ENCODE measurements around the gene SMIM15. TPM values are rescaled to one million over a fixed set of nuclear protein-coding genes. Genes with fewer than 3 reads are reported as not detected.

The SMIM15 gene
- total and polyA plus RNA-seq, 3 experiments from 2014 or later: 44.4 to 91.6 (median 88.7) TPM

DNA sequence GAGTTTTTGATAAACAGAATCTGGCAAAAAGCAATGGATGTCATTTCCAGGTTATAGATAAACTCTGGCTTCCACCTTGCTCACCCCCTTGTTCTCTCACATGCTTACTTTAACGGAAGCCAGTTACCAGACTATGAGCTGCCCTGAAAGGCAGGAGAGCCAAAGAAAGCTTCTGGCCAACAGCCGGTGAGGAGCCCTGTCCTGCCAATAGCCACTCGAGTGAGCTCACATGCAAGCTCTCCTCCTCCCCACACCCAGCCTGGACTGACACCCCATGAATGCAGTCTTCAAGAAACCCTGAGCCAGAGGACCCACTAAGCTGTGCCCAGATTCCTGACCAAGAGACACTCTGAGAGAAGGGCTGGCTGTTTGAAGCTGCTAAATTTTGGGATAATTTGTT, 14.4 kb upstream of the SMIM15 start:
- ChIA-PET CTCF (no interaction called here), POLR2A (no interaction called here)
- Histone ChIP-seq H3K36me3 (ENCODE audit: insufficient read depth, low read length) (no peaks in the 10 kb centered on the region), H3K4me3 (ENCODE audit: low read length) (no peak overlapping the region), H3K27me3 (ENCODE audit: insufficient read depth, low read length, poor library complexity, severe bottlenecking) (no peaks in the 10 kb centered on the region), H3K27ac (ENCODE audit: low read depth, low read length) (no peak overlapping the region), H3K4me1 (ENCODE audit: insufficient read depth, low read length) (no peaks in the 10 kb centered on the region), H3K9me3 (ENCODE audit: low read length) (no peaks in the 10 kb centered on the region)
- peaks cover 8 to 12% (median 9%) of the 10 kb centered on the region in 3 donors for H3K4me1 Mint-ChIP-seq
- no peaks in the 10 kb centered on the region for H3K9me3 Mint-ChIP-seq
- no peak overlapping the region for H3K4me3 Mint-ChIP-seq
- peaks cover 0 to 2% (median 0%) of the 10 kb centered on the region in 3 donors for H3K36me3 Mint-ChIP-seq
- H3K27ac Mint-ChIP-seq: no peak overlapping the region
- no peak for DNase-seq
- peaks cover 0 to 18% of the 10 kb centered on the region in 2 donors for H3K27me3 Mint-ChIP-seq

DNA sequence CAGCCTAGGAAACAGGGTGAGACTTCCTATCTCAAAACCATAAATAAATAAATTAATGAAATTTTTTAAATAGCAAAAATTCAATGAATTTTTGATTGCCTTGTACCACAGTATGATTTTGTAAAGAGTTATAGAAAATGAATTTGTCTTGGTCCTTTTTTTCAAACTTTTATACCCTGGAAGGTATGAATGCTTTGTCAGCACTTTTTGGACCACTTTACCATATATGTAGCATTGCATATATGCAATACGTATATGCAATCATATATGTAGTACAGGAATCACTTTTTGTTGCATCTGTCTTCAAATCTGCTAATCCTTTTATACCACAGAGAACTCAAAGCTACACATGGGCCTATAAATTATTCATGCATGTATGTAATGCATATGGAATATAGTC, 9.2 kb upstream of the SMIM15 start:
- no peaks in the 10 kb centered on the region for H3K9me3 Mint-ChIP-seq
- Histone ChIP-seq H3K27me3 (ENCODE audit: insufficient read depth, low read length, poor library complexity, severe bottlenecking) (no peaks in the 10 kb centered on the region), H3K9me3 (ENCODE audit: low read length) (no peaks in the 10 kb centered on the region), H3K27ac (ENCODE audit: low read depth, low read length) (no peak overlapping the region), H3K36me3 (ENCODE audit: insufficient read depth, low read length) (no peaks in the 10 kb centered on the region), H3K4me3 (ENCODE audit: low read length) (no peak overlapping the region), H3K4me1 (ENCODE audit: insufficient read depth, low read length) (no peaks in the 10 kb centered on the region)
- no peaks in the 10 kb centered on the region for H3K4me1 Mint-ChIP-seq
- H3K27me3 Mint-ChIP-seq: peaks cover 1 to 6% of the 10 kb centered on the region in 2 donors
- H3K4me3 Mint-ChIP-seq: no peak overlapping the region
- ChIA-PET CTCF (no interaction called here), POLR2A (no interaction called here)
- no peak overlapping the region for H3K27ac Mint-ChIP-seq
- no peak for DNase-seq
- H3K36me3 Mint-ChIP-seq: peaks cover 0 to 1% (median 0%) of the 10 kb centered on the region in 3 donors

DNA sequence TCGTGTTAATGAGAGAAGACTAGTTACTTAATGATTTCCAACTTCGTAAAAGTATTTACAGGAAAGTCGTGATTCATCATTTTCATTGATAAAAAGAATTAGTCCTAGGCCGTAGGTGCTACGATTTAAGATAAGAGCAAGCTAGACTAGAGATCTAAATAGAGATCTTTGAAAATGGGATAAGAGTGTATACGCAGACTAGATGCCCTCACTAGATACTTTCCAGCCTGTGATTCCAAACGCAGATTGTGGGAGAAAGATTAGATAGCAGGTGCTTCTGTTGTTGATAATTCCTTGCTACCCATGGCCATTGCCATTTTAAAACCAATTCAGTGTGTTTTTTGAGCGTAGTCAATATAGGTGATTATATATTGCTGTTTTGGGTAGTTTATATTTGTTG, 6.7 kb upstream of the SMIM15 start:
- H3K4me1 Mint-ChIP-seq: peaks cover 0 to 4% (median 3%) of the 10 kb centered on the region in 3 donors
- Histone ChIP-seq H3K27ac (ENCODE audit: low read depth, low read length) (no peak overlapping the region), H3K4me3 (ENCODE audit: low read length) (no peak overlapping the region), H3K27me3 (ENCODE audit: insufficient read depth, low read length, poor library complexity, severe bottlenecking) (no peaks in the 10 kb centered on the region), H3K4me1 (ENCODE audit: insufficient read depth, low read length) (no peaks in the 10 kb centered on the region), H3K9me3 (ENCODE audit: low read length) (no peaks in the 10 kb centered on the region), H3K36me3 (ENCODE audit: insufficient read depth, low read length) (no peaks in the 10 kb centered on the region)
- POLR2A ChIA-PET: no interaction called here
- DNase-seq: no peak
- CTCF ChIA-PET: no interaction called here
- peaks cover 0 to 1% (median 0%) of the 10 kb centered on the region in 3 donors for H3K36me3 Mint-ChIP-seq
- peaks cover 0 to 1% of the 10 kb centered on the region in 2 donors for H3K27me3 Mint-ChIP-seq
- H3K4me3 Mint-ChIP-seq: no peak overlapping the region
- no peaks in the 10 kb centered on the region for H3K9me3 Mint-ChIP-seq
- no peak overlapping the region for H3K27ac Mint-ChIP-seq

DNA sequence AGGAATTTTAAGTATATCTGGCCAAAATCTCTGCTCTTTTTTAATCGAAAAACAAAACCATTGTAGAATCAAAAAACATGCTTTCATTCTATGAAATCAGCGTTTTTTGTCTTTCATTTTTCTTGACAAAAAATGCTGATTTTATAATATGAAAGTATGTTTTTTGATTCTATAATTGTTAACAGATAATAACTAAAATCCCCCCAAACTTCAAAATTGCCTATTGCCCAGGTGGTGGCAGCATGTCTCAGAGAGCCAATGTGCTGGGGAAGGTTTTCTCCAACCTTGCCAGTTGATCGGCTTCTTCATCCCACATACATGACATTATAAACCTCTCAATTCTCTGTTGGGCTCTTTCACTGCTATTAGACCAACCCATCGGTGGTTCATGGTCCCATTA, 5.1 kb upstream of the SMIM15 start:
- no peak overlapping the region for H3K27ac ChIP-seq (ENCODE audit: low read depth, low read length)
- no peaks in the 10 kb centered on the region for H3K27me3 ChIP-seq (ENCODE audit: insufficient read depth, low read length, poor library complexity, severe bottlenecking)
- CTCF ChIA-PET: no interaction called here
- H3K4me3 ChIP-seq (ENCODE audit: low read length): no peak overlapping the region
- Mint-ChIP-seq H3K4me1 (peaks cover 11 to 17% (median 16%) of the 10 kb centered on the region in 3 donors), H3K9me3 (no peaks in the 10 kb centered on the region), H3K27ac (peak overlapping the region in 1 of 8 donors; percentile 19), H3K4me3 (peak overlapping the region in 1 of 7 donors; percentile 66), H3K36me3 (peaks cover 0 to 2% (median 1%) of the 10 kb centered on the region in 3 donors), H3K27me3 (peaks cover 0 to 1% of the 10 kb centered on the region in 2 donors)
- H3K4me1 ChIP-seq (ENCODE audit: insufficient read depth, low read length): peaks cover 6% of the 10 kb centered on the region
- H3K9me3 ChIP-seq (ENCODE audit: low read length): no peaks in the 10 kb centered on the region
- H3K36me3 ChIP-seq (ENCODE audit: insufficient read depth, low read length): no peaks in the 10 kb centered on the region
- no peak for DNase-seq
- POLR2A ChIA-PET: no interaction called here

DNA sequence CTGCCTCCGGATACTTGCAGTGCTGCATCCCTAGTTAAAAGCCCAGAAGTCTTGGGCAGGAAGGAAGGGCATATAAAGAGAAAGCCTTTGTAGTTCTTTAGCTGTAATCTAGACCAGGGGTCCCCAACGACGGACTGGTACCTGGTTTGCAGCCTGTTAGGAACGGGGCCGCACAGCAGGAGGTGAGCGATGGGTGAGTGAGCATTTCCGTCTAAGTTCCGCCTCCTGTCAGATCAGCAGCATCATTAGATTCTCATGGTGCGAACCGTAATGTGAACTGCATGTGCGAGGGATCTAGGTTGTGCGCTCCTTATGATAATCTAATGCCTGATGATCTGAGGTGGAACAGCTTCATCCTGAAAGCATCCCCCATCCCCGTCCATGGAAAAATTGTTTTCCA, 1.6 kb upstream of the SMIM15 start:
- DNase-seq: peak in 1 of 5 donors; percentile 46
- ChIA-PET POLR2A (interaction anchor here (0.7 to 2.2 kb wide), 2 partner anchors 104 to 167 kb away, joined by 6 to 8 read pairs; no protein-coding TSS in a partner anchor), CTCF (no interaction called here)
- Histone ChIP-seq H3K9me3 (ENCODE audit: low read length) (no peaks in the 10 kb centered on the region), H3K4me3 (ENCODE audit: low read length) (peak overlapping the region; percentile 21), H3K27me3 (ENCODE audit: insufficient read depth, low read length, poor library complexity, severe bottlenecking) (no peaks in the 10 kb centered on the region), H3K27ac (ENCODE audit: low read depth, low read length) (no peak overlapping the region), H3K36me3 (ENCODE audit: insufficient read depth, low read length) (peaks cover 14% of the 10 kb centered on the region), H3K4me1 (ENCODE audit: insufficient read depth, low read length) (peaks cover 10% of the 10 kb centered on the region)
- Mint-ChIP-seq H3K27ac (peak overlapping the region in 3 of 8 donors; percentile 24 to 98 (median 98)), H3K36me3 (peaks cover 13 to 32% (median 17%) of the 10 kb centered on the region in 3 donors), H3K4me1 (peaks cover 36 to 51% (median 49%) of the 10 kb centered on the region in 3 donors), H3K27me3 (peaks cover 0 to 1% of the 10 kb centered on the region in 2 donors), H3K9me3 (no peaks in the 10 kb centered on the region), H3K4me3 (peak overlapping the region in 6 of 7 donors; percentile 32 to 99 (median 94))

DNA sequence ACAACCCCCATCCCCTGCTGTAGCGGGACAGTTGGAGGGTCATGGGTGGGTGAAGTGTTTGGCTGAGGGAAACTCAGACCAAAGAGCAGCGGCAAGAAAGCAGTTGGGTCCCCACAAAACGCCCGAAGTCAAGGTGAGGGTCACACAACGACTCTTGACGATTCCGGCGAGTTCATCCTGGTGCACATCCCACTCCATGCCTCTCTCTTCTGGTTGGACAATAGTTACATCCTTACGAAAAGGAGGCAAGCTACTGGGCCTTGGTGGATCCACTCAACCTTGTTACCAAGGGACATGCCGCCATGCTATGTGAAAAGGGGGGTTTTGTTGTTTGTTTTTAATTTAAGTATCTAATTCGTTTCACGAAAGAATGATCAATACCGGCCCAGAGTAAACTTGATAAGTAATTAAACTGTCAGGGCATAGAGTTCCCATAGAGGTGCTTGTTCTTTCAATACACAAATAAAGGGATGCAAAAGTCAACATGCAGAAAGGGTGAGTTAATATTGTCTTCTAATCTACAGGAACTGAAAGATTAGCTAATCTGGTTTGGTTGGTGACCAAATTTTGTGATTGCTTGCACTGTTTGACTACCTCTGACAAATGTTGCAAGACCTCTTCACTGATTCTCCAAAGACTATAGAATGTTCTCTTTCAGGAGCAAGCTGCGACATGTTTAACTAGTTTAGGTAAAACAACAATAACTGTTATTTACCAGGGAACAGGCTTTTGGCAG, 732 bp upstream of the SMIM15 start:
- Histone ChIP-seq H3K4me1 (ENCODE audit: insufficient read depth, low read length) (peaks cover 10% of the 10 kb centered on the region), H3K27me3 (ENCODE audit: insufficient read depth, low read length, poor library complexity, severe bottlenecking) (no peaks in the 10 kb centered on the region), H3K27ac (ENCODE audit: low read depth, low read length) (peak overlapping the region; percentile 86), H3K36me3 (ENCODE audit: insufficient read depth, low read length) (peaks cover 18% of the 10 kb centered on the region), H3K9me3 (ENCODE audit: low read length) (no peaks in the 10 kb centered on the region), H3K4me3 (ENCODE audit: low read length) (peak overlapping the region; percentile 87)
- Mint-ChIP-seq H3K9me3 (no peaks in the 10 kb centered on the region), H3K27ac (peak overlapping the region; percentile 84 to 98 (median 94)), H3K36me3 (peaks cover 15 to 40% (median 24%) of the 10 kb centered on the region in 3 donors), H3K27me3 (peaks cover 0 to 1% of the 10 kb centered on the region in 2 donors), H3K4me1 (peaks cover 39 to 57% (median 56%) of the 10 kb centered on the region in 3 donors), H3K4me3 (peak overlapping the region; percentile 92 to 99 (median 97))
- no peak for DNase-seq
- ChIA-PET POLR2A (interaction anchor here (0.6 to 2.2 kb wide), 2 partner anchors 168 to 1423 kb away, joined by 3 to 6 read pairs; no protein-coding TSS in a partner anchor), CTCF (no interaction called here)

DNA sequence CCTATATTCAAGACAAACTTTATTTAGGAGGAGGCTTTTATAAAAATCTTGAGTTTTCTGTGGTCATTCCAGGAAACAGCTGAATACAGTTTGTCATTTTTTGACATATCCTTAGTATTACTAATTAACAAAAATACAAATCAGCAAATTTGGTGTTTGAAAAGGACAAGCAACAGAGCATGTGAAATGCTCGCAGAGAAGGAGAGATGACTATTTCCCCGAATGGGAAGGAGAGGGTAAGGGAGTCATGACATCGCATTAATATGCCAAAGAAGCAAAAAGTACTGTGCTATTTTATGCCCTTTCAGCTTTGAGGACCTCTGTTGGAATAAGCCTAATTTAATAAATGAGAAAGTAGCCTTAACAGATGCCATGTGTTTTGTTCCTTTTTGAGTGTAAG, 1.8 kb downstream of the SMIM15 start:
- Mint-ChIP-seq H3K4me3 (peak overlapping the region in 5 of 7 donors; percentile 17 to 81 (median 63)), H3K9me3 (peaks cover 0 to 5% (median 2%) of the 10 kb centered on the region in 5 donors), H3K27me3 (no peaks in the 10 kb centered on the region), H3K27ac (peak overlapping the region in 6 of 8 donors; percentile 15 to 68 (median 36)), H3K36me3 (peaks cover 20 to 53% (median 35%) of the 10 kb centered on the region in 3 donors), H3K4me1 (peaks cover 39 to 60% (median 58%) of the 10 kb centered on the region in 3 donors)
- H3K4me3 ChIP-seq (ENCODE audit: low read length): no peak overlapping the region
- no peaks in the 10 kb centered on the region for H3K9me3 ChIP-seq (ENCODE audit: low read length)
- peaks cover 18% of the 10 kb centered on the region for H3K36me3 ChIP-seq (ENCODE audit: insufficient read depth, low read length)
- POLR2A ChIA-PET: no interaction called here
- no peak overlapping the region for H3K27ac ChIP-seq (ENCODE audit: low read depth, low read length)
- no peaks in the 10 kb centered on the region for H3K27me3 ChIP-seq (ENCODE audit: insufficient read depth, low read length, poor library complexity, severe bottlenecking)
- CTCF ChIA-PET: no interaction called here
- H3K4me1 ChIP-seq (ENCODE audit: insufficient read depth, low read length): peaks cover 10% of the 10 kb centered on the region
- no peak for DNase-seq

DNA sequence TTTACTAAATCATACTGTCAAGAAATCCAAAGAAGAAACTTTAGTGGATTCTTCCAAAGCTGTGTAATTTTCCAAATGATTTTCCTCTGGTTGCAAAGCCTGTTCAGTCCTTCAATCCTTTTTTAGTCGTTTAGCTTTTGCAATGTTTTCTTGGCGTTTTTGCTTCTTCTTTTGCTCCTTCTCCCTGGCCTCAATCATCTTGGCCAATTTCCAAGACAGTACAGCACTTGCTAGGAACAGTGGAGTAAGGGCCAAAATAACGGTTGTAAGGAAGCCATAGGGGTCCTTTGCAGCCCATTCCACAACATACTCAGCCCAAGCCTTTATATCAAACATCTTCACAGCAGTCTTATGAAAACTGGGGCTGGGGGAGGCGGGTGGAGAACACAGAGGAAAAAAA, 2.4 kb downstream of the SMIM15 start:
- peaks cover 18% of the 10 kb centered on the region for H3K36me3 ChIP-seq (ENCODE audit: insufficient read depth, low read length)
- H3K4me3 Mint-ChIP-seq: peak overlapping the region in 2 of 7 donors; percentile 36 to 81
- ChIA-PET CTCF (no interaction called here), POLR2A (no interaction called here)
- no peak overlapping the region for H3K4me3 ChIP-seq (ENCODE audit: low read length)
- peaks cover 20 to 60% (median 41%) of the 10 kb centered on the region in 3 donors for H3K36me3 Mint-ChIP-seq
- H3K27me3 Mint-ChIP-seq: no peaks in the 10 kb centered on the region
- H3K4me1 Mint-ChIP-seq: peaks cover 39 to 60% (median 58%) of the 10 kb centered on the region in 3 donors
- no peaks in the 10 kb centered on the region for H3K27me3 ChIP-seq (ENCODE audit: insufficient read depth, low read length, poor library complexity, severe bottlenecking)
- DNase-seq: no peak
- H3K9me3 Mint-ChIP-seq: peaks cover 3 to 10% (median 7%) of the 10 kb centered on the region in 5 donors
- peak overlapping the region in 4 of 8 donors; percentile 37 to 75 (median 62) for H3K27ac Mint-ChIP-seq
- peak overlapping the region; percentile 3 for H3K27ac ChIP-seq (ENCODE audit: low read depth, low read length)
- H3K4me1 ChIP-seq (ENCODE audit: insufficient read depth, low read length): peaks cover 10% of the 10 kb centered on the region
- no peaks in the 10 kb centered on the region for H3K9me3 ChIP-seq (ENCODE audit: low read length)

Data from CD8-positive, alpha-beta memory T cell (primary cell).